Right lobe of liver (tissue), 6 donors: ENCODE results near the gene CDH23. TPM values are rescaled to one million over a fixed set of nuclear protein-coding genes. Genes with fewer than 3 reads are reported as not detected.

ENCODE experiments used
- ATAC-seq, 4 donors: fragments of 200-7000 bp; cut with Tn5 transposase; one replicate each; pipeline ENCODE4 v1.9.1; 2020; ENCODE audit warnings: mild to moderate bottlenecking in 4 of 4, moderate library complexity in 4 of 4
- DNase-seq, 3 donors: peaks; one replicate each; pipeline ENCODE4 v3.0.0-alpha.2; 2020
- H3K27ac ChIP-seq, 3 donors: fragments of 200-600 bp; one replicate each; pipeline ENCODE4 v1.8.0; 2022
- H3K27me3 ChIP-seq, 2 donors: fragments of 200-600 bp; one replicate each; pipeline ENCODE4 v1.8.0; 2022
- H3K36me3 ChIP-seq, 4 donors: fragments of 200-600 bp; sonication (generic) in 1 of 4; one replicate each; pipeline versions ENCODE4 v1.5.1 to v1.8.0; 2017 to 2022; ENCODE audit warnings: control low read depth in 1 of 4
- H3K4me1 ChIP-seq, 4 donors: fragments of 200-600 bp; sonication (generic) in 1 of 4; one replicate each; pipeline versions ENCODE4 v1.5.1 to v1.8.0; 2017 to 2022; ENCODE audit warnings: control low read depth in 1 of 4
- H3K4me3 ChIP-seq, 3 donors: fragments of 200-600 bp; one replicate each; pipeline ENCODE4 v1.8.0; 2022
- H3K9me3 ChIP-seq, 4 donors: fragments of 200-600 bp; sonication (generic) in 1 of 4; one replicate each; pipeline versions ENCODE4 v1.5.1 to v1.8.0; 2017 to 2022; ENCODE audit warnings: control low read depth in 1 of 4
- CTCF ChIP-seq, 4 donors: fragments of 200-600 bp in 3 of 4; fragments of 450-650 bp in 1 of 4; IDR thresholded peaks; one replicate each; pipeline versions ENCODE4 v1.5.1 to v1.8.0; 2016 to 2022; ENCODE audit warnings: antibody characterized with exemption in 4 of 4, mild to moderate bottlenecking in 2 of 4
- POLR2A ChIP-seq: fragments of 450-650 bp; IDR thresholded peaks from one replicate; pipeline ENCODE4 v1.6.1; 2017; ENCODE audit warnings: antibody characterized with exemption, mild to moderate bottlenecking
- WGBS: methylation state at CpG from one replicate; pipeline ENCODE4 v1.1.6; 2018; ENCODE audit warnings: low coverage, low lambda C conversion rate; ENCODE audit not compliant: insufficient coverage; ENCODE audit errors: missing lambda C conversion rate; 5-methylcytosine and 5-hydroxymethylcytosine counted together
- intact Hi-C, 2 donors: fragments of 100-400 bp; cut with DNase I; formaldehyde crosslinking; loops; one replicate each; pipeline versions ENCODE4 v1.11.2 to v1.14.1; 2022
- total RNA-seq, 6 experiments: library from RNA; depleted of rRNA in 2 of 6; stranded (reverse); fragments of >200 nt in 2 of 6; fragmentation: NEBNext Ultra II Directional in 3 of 6; extraction: Animal tissue kit (Norgen Biotek cat#: 25700) in 3 of 6; gene quantifications; one replicate each; pipeline versions ENCODE4 v1.1.0 to v1.2.4, GENCODE V29; 2016 to 2023
- donor health status: DM: no; HTN: yes; CAD: no.
- donor health status: DM: no; HTN: no; CAD: no.
- donor health status: DM: no; HTN: no; CAD: no.
- donor health status: DM: no; HTN: yes; CAD: no.
- donor health status: DM: no; HTN: yes; CAD: no.

The CDH23 gene
- total RNA-seq, 6 experiments from 2014 or later, result 3.3 to 19.7 (median 6.3) TPM

GRCh38 chr10:71637305-71637704, 240.6 kb downstream of the CDH23 start:
- no peak for TF ChIP-seq CTCF (IDR thresholded peaks at IDR 0.05)
- TF ChIP-seq POLR2A, result no peak
- peaks cover 0 to 55% (median 25%) of the 10 kb centered on the region in 4 donors for H3K4me1 ChIP-seq
- no peak for ATAC-seq

GRCh38 chr10:71638064-71638821, 241.5 kb downstream of the CDH23 start:
- no peaks in the 10 kb centered on the region for H3K36me3 ChIP-seq
- H3K27ac ChIP-seq, result peak overlapping the region; percentile 82 to 90 (median 83)
- intact Hi-C loops, result no loop called here
- peak overlapping the region; percentile 0 to 44 (median 43) for H3K4me3 ChIP-seq
- DNase-seq (peak; percentile 87 to 96 (median 94)), ATAC-seq (peak; percentile 84 to 91 (median 86))
- WGBS, result 0% methylated on average over 4 of the region's 14 CpGs
- H3K4me1 ChIP-seq, result peaks cover 0 to 55% (median 25%) of the 10 kb centered on the region in 4 donors
- no peaks in the 10 kb centered on the region for H3K9me3 ChIP-seq
- H3K27me3 ChIP-seq, result no peaks in the 10 kb centered on the region
- TF ChIP-seq POLR2A (peak; percentile 88), CTCF (IDR thresholded peaks at IDR 0.05) (no peak)

More at GRCh38 chr10:71637305-71637704, 240.6 kb downstream of the CDH23 start:
- H3K9me3 ChIP-seq, result no peaks in the 10 kb centered on the region
- H3K27me3 ChIP-seq, result no peaks in the 10 kb centered on the region
- no peaks in the 10 kb centered on the region for H3K36me3 ChIP-seq
- intact Hi-C loops, result no loop called here
- 51% methylated on average over 2 of the region's 2 CpGs for WGBS
- H3K4me3 ChIP-seq, result no peak overlapping the region
- DNase-seq, result no peak
- peak overlapping the region; percentile 37 to 90 (median 83) for H3K27ac ChIP-seq

- no peaks in the 10 kb centered on the region for H3K9me3 ChIP-seq
- H3K27ac ChIP-seq, result peak overlapping the region; percentile 82 to 90 (median 83)
- intact Hi-C loops, result no loop called here
- TF ChIP-seq CTCF (IDR thresholded peaks at IDR 0.05), result no peak
- peak; percentile 43 for TF ChIP-seq POLR2A
- WGBS, result 11% methylated on average over 11 of the region's 24 CpGs
- H3K4me3 ChIP-seq, result peak overlapping the region; percentile 0 to 44 (median 43)
- ATAC-seq, result peak; percentile 65 to 86 (median 70)
- H3K4me1 ChIP-seq, result peaks cover 0 to 58% (median 27%) of the 10 kb centered on the region in 4 donors
- H3K36me3 ChIP-seq, result no peaks in the 10 kb centered on the region
- H3K27me3 ChIP-seq, result no peaks in the 10 kb centered on the region
- DNase-seq, result peak; percentile 90 to 93 (median 93)
Observed at GRCh38 chr10:71638822-71639719, 242.4 kb downstream of the CDH23 start.

- ATAC-seq, result no peak
- Histone ChIP-seq H3K36me3 (no peaks in the 10 kb centered on the region), H3K4me3 (no peak overlapping the region), H3K27ac (no peak overlapping the region), H3K27me3 (no peaks in the 10 kb centered on the region), H3K4me1 (peaks cover 0 to 53% (median 26%) of the 10 kb centered on the region in 4 donors), H3K9me3 (no peaks in the 10 kb centered on the region)
- intact Hi-C loops, result no loop called here
- no CpG with 5 or more reads among the region's 9 CpGs for WGBS
- DNase-seq, result no peak
- TF ChIP-seq CTCF (IDR thresholded peaks at IDR 0.05), result no peak
- no peak for TF ChIP-seq POLR2A
Observed at GRCh38 chr10:71640607-71641006, 243.9 kb downstream of the CDH23 start.
